ENCODE results near the gene ESF1. TPM values are rescaled to one million over a fixed set of nuclear protein-coding genes. Genes with fewer than 3 reads are reported as not detected.
"Not testable (repeated sequence)": the region's sequence is repeated elsewhere in the genome, so short reads cannot be mapped to it uniquely, and the experiment has no call there.

The ESF1 gene
- total RNA-seq, 2 donors from 2014 or later = 10.9 to 18.4 TPM

GRCh38 chr20:13765299-13765698 lies 19.4 kb downstream of the ESF1 start:
- ATAC-seq (no peak), DNase-seq (ENCODE audit: low spot score in 2 of 2) (no peak)
- peaks cover 33 to 44% of the 10 kb centered on the region in 2 donors for H3K36me3 Mint-ChIP-seq
- peak overlapping the region in 1 of 2 donors; percentile 72 for H3K27ac Mint-ChIP-seq
- H3K9me3 Mint-ChIP-seq = no peaks in the 10 kb centered on the region

- H3K27ac Mint-ChIP-seq; DNase-seq (ENCODE audit: low spot score in 2 of 2); ATAC-seq; H3K9me3 Mint-ChIP-seq: not testable (repeated sequence)
- peaks cover 4 to 24% of the 10 kb centered on the region in 2 donors for H3K36me3 Mint-ChIP-seq
Observed at GRCh38 chr20:13760451-13760946, 24.2 kb downstream of the ESF1 start.

GRCh38 chr20:13758884-13759283 lies 25.8 kb downstream of the ESF1 start:
- Mint-ChIP-seq H3K9me3 (no peaks in the 10 kb centered on the region), H3K27ac (no peak overlapping the region), H3K36me3 (peaks cover 0 to 9% of the 10 kb centered on the region in 2 donors)
- ATAC-seq (no peak), DNase-seq (ENCODE audit: low spot score in 2 of 2) (no peak)

GRCh38 chr20:13756551-13756950 lies 28.2 kb downstream of the ESF1 start:
- peaks cover 0 to 9% of the 10 kb centered on the region in 2 donors for H3K36me3 Mint-ChIP-seq
- DNase-seq (ENCODE audit: low spot score in 2 of 2) (no peak), ATAC-seq (no peak)

GRCh38 chr20:13755809-13756208 lies 28.9 kb downstream of the ESF1 start:
- H3K36me3 Mint-ChIP-seq = peaks cover 0 to 9% of the 10 kb centered on the region in 2 donors
- ATAC-seq = no peak
- no peak overlapping the region for H3K27ac Mint-ChIP-seq
- DNase-seq (ENCODE audit: low spot score in 2 of 2) = no peak
- no peaks in the 10 kb centered on the region for H3K9me3 Mint-ChIP-seq

More at GRCh38 chr20:13756551-13756950, 28.2 kb downstream of the ESF1 start:
- Mint-ChIP-seq H3K9me3 (no peaks in the 10 kb centered on the region), H3K27ac (no peak overlapping the region)

GRCh38 chr20:13753436-13754036 lies 31.2 kb downstream of the ESF1 start:
- H3K36me3 Mint-ChIP-seq = no peaks in the 10 kb centered on the region
- no peaks in the 10 kb centered on the region for H3K9me3 Mint-ChIP-seq
- no peak for DNase-seq (ENCODE audit: low spot score in 2 of 2)
- no peak overlapping the region for H3K27ac Mint-ChIP-seq
- ATAC-seq = no peak

- peaks cover 0 to 3% of the 10 kb centered on the region in 2 donors for H3K36me3 Mint-ChIP-seq
- ATAC-seq = no peak
- no peak for DNase-seq (ENCODE audit: low spot score in 2 of 2)
- no peaks in the 10 kb centered on the region for H3K9me3 Mint-ChIP-seq
- no peak overlapping the region for H3K27ac Mint-ChIP-seq
Observed at GRCh38 chr20:13749811-13750210, 34.9 kb downstream of the ESF1 start.

- no peak for ATAC-seq
- H3K27ac Mint-ChIP-seq = no peak overlapping the region
- H3K9me3 Mint-ChIP-seq = peaks cover 7 to 10% of the 10 kb centered on the region in 2 donors
Observed at GRCh38 chr20:13745784-13746183, 38.9 kb downstream of the ESF1 start.

GRCh38 chr20:13744352-13744751 lies 40.4 kb downstream of the ESF1 start:
- ATAC-seq (no peak), DNase-seq (ENCODE audit: low spot score in 2 of 2) (no peak)
- Mint-ChIP-seq H3K9me3 (peaks cover 7 to 16% of the 10 kb centered on the region in 2 donors), H3K36me3 (peaks cover 36 to 51% of the 10 kb centered on the region in 2 donors), H3K27ac (no peak overlapping the region)

More at GRCh38 chr20:13745784-13746183, 38.9 kb downstream of the ESF1 start:
- peaks cover 22 to 36% of the 10 kb centered on the region in 2 donors for H3K36me3 Mint-ChIP-seq
- no peak for DNase-seq (ENCODE audit: low spot score in 2 of 2)

GRCh38 chr20:13741879-13742278 lies 42.8 kb downstream of the ESF1 start:
- peaks cover 7 to 16% of the 10 kb centered on the region in 2 donors for H3K9me3 Mint-ChIP-seq
- DNase-seq (ENCODE audit: low spot score in 2 of 2) (no peak), ATAC-seq (no peak)
- peaks cover 44 to 60% of the 10 kb centered on the region in 2 donors for H3K36me3 Mint-ChIP-seq
- no peak overlapping the region for H3K27ac Mint-ChIP-seq

- H3K9me3 Mint-ChIP-seq = peaks cover 7 to 16% of the 10 kb centered on the region in 2 donors
- DNase-seq (ENCODE audit: low spot score in 2 of 2) (no peak), ATAC-seq (no peak)
- H3K36me3 Mint-ChIP-seq = peaks cover 44 to 59% of the 10 kb centered on the region in 2 donors
- peak overlapping the region; percentile 9 to 15 for H3K27ac Mint-ChIP-seq
Observed at GRCh38 chr20:13739731-13740649, 44.7 kb downstream of the ESF1 start.

- Mint-ChIP-seq H3K9me3 (peaks cover 7 to 16% of the 10 kb centered on the region in 2 donors), H3K36me3 (peaks cover 39 to 55% of the 10 kb centered on the region in 2 donors)
- not testable (repeated sequence) for H3K27ac Mint-ChIP-seq; ATAC-seq; DNase-seq (ENCODE audit: low spot score in 2 of 2)
Observed at GRCh38 chr20:13738187-13738586, 46.5 kb downstream of the ESF1 start.

- Mint-ChIP-seq H3K36me3 (peaks cover 37 to 51% of the 10 kb centered on the region in 2 donors), H3K9me3 (peaks cover 7 to 14% of the 10 kb centered on the region in 2 donors), H3K27ac (no peak overlapping the region)
- no peak for ATAC-seq
- DNase-seq (ENCODE audit: low spot score in 2 of 2) = no peak
Observed at GRCh38 chr20:13736436-13737191, 48.1 kb downstream of the ESF1 start.

GRCh38 chr20:13735826-13736225 lies 48.9 kb downstream of the ESF1 start:
- no peak overlapping the region for H3K27ac Mint-ChIP-seq
- ATAC-seq = no peak
- H3K9me3 Mint-ChIP-seq = peaks cover under 1 to 6% of the 10 kb centered on the region in 2 donors
- H3K36me3 Mint-ChIP-seq = peaks cover 30 to 46% of the 10 kb centered on the region in 2 donors
- DNase-seq (ENCODE audit: low spot score in 2 of 2) = no peak

- Mint-ChIP-seq H3K9me3 (no peaks in the 10 kb centered on the region), H3K36me3 (peaks cover 9 to 13% of the 10 kb centered on the region in 2 donors), H3K27ac (peak overlapping the region in 1 of 2 donors; percentile 18)
- DNase-seq (ENCODE audit: low spot score in 2 of 2) (no peak), ATAC-seq (no peak)
Observed at GRCh38 chr20:13723011-13723410, 61.7 kb downstream of the ESF1 start.

GRCh38 chr20:13718171-13718570 lies 66.5 kb downstream of the ESF1 start:
- Mint-ChIP-seq H3K27ac (no peak overlapping the region), H3K9me3 (no peaks in the 10 kb centered on the region), H3K36me3 (peaks cover 12 to 28% of the 10 kb centered on the region in 2 donors)
- DNase-seq (ENCODE audit: low spot score in 2 of 2) (no peak), ATAC-seq (no peak)

All from activated naive CD4-positive, alpha-beta T cell treated with anti-CD3 and anti-CD28 coated beads, Interleukin-2, amount 50 U/mL, for 72 hours (primary cell).